ENCODE measurements around the gene BEAN1.

Gene BEAN1

GRCh38 chr16:66470556-66470955, 43.5 kb downstream of the BEAN1 start:
- DNase-seq (ENCODE audit: low read depth) = no peak

DNA sequence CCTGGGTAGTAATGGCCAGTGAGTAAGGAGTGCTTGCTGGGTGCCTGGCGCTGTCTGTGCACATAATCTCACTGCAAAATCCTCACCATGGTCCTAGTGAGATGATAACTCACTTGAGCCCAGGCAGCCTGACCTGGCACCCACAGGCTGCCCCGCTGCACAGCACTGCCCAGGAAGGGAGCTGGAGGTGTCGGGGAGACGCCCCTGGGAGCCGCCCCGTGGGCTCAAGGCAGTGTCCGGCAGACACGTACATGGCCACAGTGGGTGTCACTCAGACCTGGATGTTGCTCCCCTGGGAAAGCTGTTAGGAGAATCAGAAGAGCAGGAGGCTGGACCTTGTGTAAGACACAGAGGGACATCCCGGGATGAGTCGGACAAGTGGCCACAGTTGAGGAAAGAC, 44.2 kb downstream of the BEAN1 start:
- DNase-seq (ENCODE audit: low read depth) = no peak

- no peak for DNase-seq (ENCODE audit: low read depth)
Observed at GRCh38 chr16:66471716-66472393, 44.8 kb downstream of the BEAN1 start.

- DNase-seq (ENCODE audit: low read depth) = no peak
Observed at GRCh38 chr16:66473051-66473571, 46.0 kb downstream of the BEAN1 start.

DNA sequence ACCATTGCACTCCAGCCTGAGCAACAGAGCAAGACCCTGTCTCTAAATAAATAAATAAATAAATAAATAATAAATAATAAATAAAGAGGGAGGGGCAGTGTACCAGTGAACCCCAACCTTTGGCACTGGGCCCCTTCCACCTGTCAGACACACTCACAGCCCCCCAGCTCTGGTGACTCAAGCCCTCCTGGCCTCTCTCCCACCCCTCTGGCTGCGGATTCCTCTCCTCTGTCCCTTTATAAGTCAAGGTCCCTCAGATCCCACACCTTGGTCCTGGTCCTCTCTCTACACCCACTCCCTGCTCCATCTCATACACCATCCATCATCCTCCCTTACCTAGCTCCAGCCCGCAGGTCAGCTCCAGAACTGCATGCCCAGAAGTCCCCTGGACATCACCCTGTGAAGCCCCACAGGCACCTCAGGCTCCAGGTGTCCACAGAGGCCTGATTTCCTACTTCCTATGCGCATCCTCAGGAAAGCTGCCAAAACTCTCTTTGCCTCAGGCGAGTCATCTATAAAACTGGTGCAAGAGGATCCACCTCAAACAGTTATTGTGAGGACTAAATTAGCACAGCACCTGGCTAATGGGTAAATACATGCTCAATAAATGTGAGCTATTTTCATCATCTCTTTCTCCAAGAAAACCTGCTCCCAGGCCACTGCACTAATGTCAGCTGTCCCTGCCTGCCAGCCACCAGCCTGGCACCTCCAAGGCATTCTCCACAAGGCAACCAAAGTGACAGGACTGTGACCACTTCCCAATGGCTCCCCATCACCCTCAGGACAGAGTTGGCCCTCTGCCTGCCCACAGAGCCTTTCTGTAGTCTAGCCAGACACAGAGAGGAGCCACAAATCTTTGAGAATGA, 46.8 kb downstream of the BEAN1 start:
- DNase-seq (ENCODE audit: low read depth) = no peak

DNA sequence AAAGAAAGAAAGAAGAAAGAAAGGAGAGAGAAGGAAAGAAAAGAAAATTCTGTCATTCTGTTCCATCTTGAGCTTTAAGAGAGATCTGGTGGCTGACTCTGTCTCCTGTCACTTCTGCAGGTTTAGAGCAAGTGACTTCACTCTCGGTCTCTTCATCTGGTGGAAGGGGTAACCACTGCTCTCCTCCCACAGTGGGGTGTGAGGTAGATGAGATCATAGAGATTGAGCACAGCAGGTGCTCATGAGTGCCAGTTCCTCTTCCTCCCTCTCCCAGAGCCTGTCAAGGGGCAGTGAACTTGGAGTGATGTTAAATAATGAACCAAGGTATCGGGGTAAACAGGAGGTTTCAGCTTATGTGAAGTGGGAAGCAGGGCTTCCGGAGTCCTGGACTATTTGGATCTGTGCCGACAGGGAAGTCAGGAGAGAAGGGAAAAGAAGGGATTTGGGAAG, 47.7 kb downstream of the BEAN1 start:
- DNase-seq (ENCODE audit: low read depth) = peak; percentile 12

DNA sequence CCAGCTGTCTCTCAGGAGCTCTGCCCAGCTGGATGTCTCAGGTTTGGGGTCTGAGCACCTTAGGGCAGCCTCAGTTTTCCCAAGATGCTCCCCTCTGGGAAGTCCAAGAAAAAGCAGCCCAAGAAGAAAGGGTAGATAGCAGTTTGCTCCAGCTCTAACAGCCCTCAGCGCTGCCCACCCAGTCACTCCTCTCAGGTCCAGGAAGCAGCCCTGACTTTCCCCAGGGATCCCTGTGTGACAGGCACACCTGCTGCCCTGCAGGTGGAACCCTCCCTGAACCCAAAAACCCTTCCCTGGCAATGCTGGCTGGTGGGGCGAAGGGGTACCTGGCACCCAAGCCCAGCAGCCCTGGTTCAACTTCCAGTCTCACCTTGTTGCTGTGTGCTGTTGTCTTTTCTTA, 48.1 kb downstream of the BEAN1 start:
- no peak for DNase-seq (ENCODE audit: low read depth)

DNA sequence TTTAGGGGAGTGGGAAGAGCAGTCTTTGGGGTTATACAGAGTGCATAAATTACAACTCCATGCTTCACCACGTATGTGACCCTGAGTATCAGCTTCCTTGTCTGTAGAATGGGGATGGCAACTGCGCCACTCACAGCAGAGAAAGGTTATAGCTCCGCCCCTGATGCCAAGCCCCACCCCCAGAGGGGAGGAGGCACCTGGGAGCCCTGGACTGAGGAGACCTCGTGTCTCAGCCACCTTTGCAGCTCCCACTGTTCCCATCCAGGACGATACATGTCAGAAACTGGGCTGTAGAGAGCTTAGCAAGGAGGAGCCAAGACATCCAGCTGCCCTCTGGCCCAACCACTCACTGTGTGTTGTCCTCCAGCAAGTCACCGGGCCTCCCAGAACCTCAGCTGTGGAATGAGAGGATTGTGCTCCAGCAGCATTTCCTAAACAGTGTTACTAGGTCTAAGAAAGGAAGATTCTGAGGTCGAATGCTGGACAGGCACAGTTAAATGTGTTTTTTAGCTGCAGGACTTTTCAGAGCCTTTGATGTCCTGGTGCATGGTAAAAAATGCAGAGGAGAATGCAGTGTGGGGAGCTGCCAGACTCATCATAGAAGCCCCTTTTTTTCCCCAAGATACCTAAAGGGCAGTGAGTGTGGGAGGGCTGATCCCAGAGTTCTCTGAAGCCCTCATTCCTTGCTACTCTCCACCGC, 49.4 kb downstream of the BEAN1 start:
- DNase-seq (ENCODE audit: low read depth) = peak; percentile 33

- DNase-seq (ENCODE audit: low read depth) = no peak
Observed at GRCh38 chr16:66477028-66477515, 50.0 kb downstream of the BEAN1 start.

GRCh38 chr16:66478733-66479511, 51.8 kb downstream of the BEAN1 start:
- DNase-seq (ENCODE audit: low read depth) = peak; percentile 67

GRCh38 chr16:66479661-66480264, 52.7 kb downstream of the BEAN1 start:
- no peak for DNase-seq (ENCODE audit: low read depth)

DNA sequence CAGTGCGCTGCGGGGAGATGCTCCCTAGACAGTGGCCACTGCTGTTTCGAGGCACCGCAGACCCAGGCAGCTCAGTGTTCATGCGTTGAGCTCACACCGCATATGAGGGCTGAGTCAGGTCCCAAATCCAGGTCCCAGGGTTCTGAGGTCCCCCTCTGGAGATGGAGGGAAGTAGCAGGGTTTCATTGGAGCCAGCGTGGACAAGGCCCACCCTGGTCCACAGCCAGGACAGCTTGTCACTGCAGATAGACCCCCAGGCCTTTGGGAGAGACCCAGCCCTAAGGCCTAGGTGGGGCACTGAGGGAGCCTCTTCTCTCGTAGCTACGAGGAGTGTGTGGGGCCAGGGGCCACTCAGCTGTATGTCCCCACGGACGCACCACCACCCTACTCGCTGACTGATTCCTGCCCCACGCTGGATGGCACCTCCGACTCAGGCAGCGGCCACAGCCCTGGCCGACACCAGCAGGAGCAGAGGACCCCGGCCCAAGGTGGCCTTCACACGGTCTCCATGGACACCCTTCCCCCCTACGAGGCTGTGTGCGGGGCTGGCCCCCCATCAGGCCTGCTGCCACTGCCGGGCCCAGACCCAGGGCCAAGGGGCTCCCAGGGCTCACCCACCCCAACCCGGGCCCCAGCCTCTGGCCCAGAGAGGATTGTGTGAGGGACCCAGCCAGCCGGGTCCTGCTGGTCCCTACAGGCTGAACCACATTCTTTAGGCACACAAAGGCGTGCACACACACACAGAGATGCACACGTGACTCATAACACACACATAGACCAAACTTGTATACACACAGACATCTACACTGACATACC, 53.4 kb downstream of the BEAN1 start:
- DNase-seq (ENCODE audit: low read depth) = no peak

DNA sequence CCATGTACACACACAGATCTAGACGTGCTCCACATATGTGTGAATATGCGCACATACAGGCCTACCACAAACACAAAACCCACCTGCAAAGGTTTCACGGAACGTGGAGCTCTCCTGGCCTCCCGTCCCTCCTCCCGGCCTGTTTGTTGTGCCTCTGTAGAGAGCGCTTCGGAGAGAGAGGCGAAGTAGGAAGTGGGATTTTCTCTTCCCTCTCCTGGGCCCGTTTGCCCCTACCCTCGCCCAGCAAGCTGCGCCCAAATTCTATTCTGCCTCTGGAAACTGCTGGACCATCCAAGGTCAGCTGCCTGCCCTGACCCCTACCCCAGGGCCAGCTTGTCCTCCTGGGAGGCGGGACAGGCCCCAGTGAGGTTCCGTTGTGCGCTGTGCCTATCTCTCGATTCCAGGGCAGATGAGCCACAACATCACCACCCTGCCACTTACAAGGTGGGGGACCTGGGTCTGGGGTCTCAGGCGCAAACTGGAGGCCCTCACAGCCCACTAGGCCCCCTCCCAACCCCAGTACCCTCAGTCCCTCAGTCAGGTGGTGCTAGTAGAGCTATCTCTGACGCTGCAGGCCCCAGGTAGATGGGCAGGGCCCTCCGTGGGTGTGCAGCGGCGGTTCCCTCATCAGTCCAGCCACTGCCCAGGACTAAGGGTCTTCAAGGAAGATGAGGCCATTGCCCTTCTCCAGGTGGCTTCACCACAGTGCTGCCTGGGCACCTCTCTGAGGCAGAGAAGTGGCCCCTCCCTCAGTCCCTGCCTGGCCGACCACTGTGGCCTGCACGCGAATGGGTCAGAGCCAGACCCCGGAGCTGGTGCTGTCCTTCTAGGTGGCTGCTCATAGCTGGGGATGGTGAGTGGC, 54.2 kb downstream of the BEAN1 start:
- no peak for DNase-seq (ENCODE audit: low read depth)

DNA sequence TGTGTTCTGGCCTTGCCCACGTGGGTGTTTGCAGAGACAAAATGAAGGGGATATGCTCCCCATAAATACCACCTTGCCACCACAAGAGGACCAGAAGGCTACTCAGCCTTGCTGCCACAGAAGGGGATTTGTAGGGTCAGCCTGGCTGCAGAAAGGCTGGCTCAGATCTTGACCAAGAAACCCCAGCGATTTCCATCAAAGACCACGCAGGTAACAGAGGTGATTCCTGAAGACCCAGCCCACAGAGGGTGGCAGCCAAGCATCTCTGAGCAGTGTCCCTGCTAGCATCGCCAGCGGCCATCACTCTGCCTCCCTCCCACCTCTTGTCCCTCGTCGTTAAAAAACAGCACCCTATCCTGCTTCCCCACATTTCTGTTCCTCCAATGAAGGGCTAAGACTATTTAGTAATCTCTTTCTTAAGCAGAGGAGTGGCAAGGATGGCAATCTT, 54.9 kb downstream of the BEAN1 start:
- no peak for DNase-seq (ENCODE audit: low read depth)

DNA sequence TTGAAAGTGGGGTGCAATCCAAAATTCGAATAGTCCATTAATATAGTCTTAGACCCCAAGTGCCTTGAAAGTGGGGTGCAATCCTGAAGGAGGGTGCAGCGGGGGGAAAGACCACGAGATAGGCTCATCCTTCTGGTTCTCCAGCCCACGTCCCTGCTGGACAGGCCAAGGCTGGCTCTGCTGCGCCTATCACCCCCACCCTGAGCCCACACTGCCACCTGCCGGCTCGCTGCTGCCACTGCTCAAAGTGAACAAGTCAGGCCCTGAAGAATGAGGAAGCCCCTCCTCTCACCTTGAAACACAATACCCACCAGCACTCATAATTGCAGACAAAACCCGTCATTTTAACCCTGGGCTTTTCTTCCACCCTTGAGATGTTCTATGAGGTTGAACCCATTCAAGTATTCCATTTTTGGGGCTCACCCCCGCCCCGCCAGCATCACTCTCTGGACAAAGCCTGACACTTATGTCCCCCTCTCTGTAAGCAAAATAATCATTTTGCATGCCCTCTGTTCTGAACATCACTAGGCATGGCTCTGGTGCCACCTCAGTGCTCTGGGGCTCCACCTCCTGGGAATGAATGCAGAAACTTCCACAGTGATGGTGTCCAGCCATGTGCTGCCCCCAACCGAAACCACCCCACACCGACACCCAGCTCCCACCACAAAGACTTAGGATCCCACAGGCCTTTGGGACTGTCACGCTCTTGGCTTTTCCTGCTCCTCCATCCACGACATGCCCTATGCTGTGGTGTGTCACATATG, 56.8 kb downstream of the BEAN1 start:
- peak; percentile 60 for DNase-seq (ENCODE audit: low read depth)

DNA sequence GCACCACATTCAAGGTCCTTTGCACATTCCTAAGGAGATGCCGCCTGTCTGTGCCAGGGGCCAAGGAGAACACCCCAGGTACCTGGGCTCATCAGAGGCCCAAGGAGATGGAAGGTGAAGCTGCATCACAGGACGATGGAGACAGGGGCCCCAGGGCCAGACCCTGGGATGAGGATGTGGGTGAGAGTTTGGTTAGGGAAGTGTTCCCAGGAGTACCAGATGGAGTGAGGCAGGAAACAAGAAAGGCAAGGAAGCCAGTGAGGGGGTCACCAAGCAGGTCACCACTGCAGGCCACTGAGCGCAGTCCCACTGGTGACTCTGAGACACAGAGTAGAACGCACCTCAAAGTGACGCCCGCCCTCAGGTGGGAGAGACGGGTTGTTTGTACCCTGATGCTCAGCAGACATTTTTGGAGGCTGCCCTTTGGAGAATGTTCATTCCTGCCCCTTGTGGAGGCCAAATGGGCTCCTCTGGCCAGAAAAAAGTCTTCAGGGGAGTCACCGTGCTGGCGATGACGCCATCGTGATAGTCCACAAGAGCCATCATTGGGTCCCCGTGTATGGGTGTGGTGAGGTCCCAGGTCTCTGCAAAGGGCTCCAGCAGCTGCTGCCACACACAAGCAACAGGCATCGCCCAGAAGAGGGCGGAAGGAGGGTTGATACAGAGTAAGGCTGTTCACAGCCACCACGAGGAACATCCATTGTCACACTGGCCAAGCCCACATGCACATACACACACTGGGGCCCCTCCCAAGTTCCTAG, 57.5 kb downstream of the BEAN1 start:
- DNase-seq (ENCODE audit: low read depth) = no peak

DNA sequence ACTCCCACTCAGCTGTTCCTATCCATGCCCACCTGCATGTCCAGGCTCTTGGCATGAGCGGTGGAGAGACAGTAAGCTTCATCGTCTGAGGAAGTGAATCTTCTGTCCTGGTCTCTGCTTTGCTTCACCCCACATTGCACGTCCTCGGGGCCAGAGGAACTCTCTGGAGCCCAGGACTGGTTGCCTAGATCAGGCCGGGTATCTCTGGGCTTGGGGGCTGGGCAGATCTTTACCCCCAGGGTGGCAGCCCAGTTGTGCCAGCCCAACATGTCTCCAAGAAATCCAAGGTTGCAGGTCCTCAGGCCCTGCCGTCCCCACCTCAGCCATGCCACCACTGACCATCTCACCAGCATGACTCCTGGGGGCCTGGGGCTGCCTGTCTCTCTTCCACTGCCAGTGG, 58.3 kb downstream of the BEAN1 start:
- no peak for DNase-seq (ENCODE audit: low read depth)

All from stimulated activated CD8-positive, alpha-beta memory T cell treated with anti-CD3 and anti-CD28 coated beads, Interleukin-7, amount 100 ng/mL, for 24 hours (primary cell).